LNCaP clone FGC (cell line): ENCODE measurements around the gene KRTAP5-1.

Source experiments
- DNase-seq: peaks from one replicate; pipeline ENCODE4 v3.0.0-alpha.2; 2011; ENCODE audit warnings: low read depth
- H3K4me3 ChIP-seq: 2 replicates; pipeline ENCODE4 v1.5.1; 2011; ENCODE audit warnings: mild to moderate bottlenecking, low read depth, low read length, control low read depth
- TF ChIP-seq, protein P1 (sequence below): IDR thresholded peaks from 2 replicates; pipeline ENCODE4 v1.5.1; 2012; ENCODE audit warnings: mild to moderate bottlenecking; ENCODE audit not compliant: control insufficient read depth, insufficient read depth; ENCODE audit errors: extremely low read depth

Gene KRTAP5-1

GRCh38 chr11:1565173-1565903, 19.7 kb downstream of the KRTAP5-1 start:
- no peak for DNase-seq
- TF ChIP-seq, protein P1, sequence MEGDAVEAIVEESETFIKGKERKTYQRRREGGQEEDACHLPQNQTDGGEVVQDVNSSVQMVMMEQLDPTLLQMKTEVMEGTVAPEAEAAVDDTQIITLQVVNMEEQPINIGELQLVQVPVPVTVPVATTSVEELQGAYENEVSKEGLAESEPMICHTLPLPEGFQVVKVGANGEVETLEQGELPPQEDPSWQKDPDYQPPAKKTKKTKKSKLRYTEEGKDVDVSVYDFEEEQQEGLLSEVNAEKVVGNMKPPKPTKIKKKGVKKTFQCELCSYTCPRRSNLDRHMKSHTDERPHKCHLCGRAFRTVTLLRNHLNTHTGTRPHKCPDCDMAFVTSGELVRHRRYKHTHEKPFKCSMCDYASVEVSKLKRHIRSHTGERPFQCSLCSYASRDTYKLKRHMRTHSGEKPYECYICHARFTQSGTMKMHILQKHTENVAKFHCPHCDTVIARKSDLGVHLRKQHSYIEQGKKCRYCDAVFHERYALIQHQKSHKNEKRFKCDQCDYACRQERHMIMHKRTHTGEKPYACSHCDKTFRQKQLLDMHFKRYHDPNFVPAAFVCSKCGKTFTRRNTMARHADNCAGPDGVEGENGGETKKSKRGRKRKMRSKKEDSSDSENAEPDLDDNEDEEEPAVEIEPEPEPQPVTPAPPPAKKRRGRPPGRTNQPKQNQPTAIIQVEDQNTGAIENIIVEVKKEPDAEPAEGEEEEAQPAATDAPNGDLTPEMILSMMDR = no peak
- no peak overlapping the region for H3K4me3 ChIP-seq

- H3K4me3 ChIP-seq = no peak overlapping the region
- TF ChIP-seq, protein P1 = no peak
- no peak for DNase-seq
These were observed 20.4 kb downstream of the KRTAP5-1 start for GRCh38 chr11:1564535-1565172.

DNA sequence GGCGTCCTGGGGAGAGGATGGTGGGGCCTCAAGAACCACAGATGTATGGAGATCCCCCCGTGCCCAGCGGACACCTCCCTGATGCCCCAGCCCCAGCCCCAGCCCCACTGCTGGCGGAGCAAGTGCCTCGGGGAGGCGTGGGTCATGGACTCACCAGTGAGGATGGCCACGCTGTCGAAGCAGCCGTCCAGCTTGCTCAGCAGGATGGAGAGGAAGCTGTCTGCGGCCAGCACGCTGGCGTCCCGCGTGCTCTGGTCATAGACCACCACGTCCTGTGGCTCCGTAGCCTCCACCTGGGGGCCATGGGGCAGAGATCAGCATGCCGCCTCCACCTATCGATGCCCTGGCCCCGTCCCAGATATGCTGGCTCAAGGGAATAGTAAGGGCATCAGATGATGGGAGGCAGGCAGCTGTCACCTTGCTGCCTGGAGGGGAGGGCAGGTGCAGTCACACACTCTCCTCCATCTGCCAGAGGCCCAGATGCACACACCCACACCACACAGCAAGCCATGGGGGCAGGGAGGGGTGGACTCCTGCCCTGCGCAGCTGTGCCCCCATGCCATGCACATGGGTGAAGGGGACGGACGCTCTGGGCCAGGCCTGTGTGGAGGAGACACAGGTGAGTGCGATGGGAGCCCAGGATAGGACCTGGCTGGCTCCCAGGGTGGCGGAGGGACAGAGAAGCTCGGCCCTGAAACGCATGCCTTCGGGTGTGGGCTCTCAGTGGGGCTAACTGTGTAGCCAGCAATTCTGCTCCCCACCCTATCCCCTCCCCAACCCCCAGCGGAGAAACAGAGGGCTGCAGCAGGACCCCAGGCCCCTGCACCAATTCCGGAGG, 21.2 kb downstream of the KRTAP5-1 start:
- no peak for DNase-seq
- TF ChIP-seq, protein P1 = no peak
- no peak overlapping the region for H3K4me3 ChIP-seq

- no peak for DNase-seq
- TF ChIP-seq, protein P1 = no peak
- no peak overlapping the region for H3K4me3 ChIP-seq
These were observed 21.9 kb downstream of the KRTAP5-1 start for GRCh38 chr11:1563149-1563638.

GRCh38 chr11:1562469-1563148, 22.5 kb downstream of the KRTAP5-1 start:
- no peak overlapping the region for H3K4me3 ChIP-seq
- DNase-seq = no peak
- TF ChIP-seq, protein P1 = no peak

DNA sequence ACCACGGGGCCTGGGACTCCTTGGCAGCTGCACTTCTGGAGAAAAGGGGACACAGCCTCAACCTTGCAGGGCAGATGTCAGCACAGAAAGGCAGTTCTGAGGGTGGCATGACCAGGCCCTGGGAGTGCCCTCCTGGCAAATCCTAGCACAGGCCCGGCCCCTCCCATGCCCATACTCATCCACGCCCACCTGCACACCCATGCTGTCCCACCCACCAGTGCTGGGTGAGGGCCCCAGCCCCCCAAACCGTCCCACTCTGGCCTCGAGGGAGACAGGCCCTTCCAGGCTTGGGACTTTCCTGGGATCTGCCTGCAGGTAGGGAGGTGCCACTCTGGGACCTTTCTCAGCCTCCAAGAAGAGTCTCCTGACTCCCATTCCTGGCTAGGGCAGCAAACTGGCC, 23.1 kb downstream of the KRTAP5-1 start:
- TF ChIP-seq, protein P1 = no peak
- no peak for DNase-seq
- no peak overlapping the region for H3K4me3 ChIP-seq
